HCT116 (cell line): ENCODE results near the gene RP9. TPM values are rescaled to one million over a fixed set of nuclear protein-coding genes. Genes with fewer than 3 reads are reported as not detected.
A peak's percentile ranks its signal among the peaks of the same experiment; 100 is the strongest.

Experiments used
- ATAC-seq: fragments of 200-7000 bp; cut with Tn5 transposase; 2 replicates; pipeline ENCODE4 v1.9.1; 2020; ENCODE audit warnings: mild to moderate bottlenecking, moderate library complexity
- Bru-seq: library from RNA; stranded (reverse); fragments of 400-500 nt; gene quantifications from one replicate; lab custom pipeline; 2021; lab: Mats Ljungman, UMichigan
- BruChase-seq, 2 experiments: library from RNA; stranded (reverse); fragments of 400-500 nt; gene quantifications; one replicate each; lab custom pipeline; 2021; lab: Mats Ljungman, UMichigan
- BruUV-seq: library from RNA; stranded (reverse); fragments of 400-500 nt; replicated peaks from 2 replicates; lab custom pipeline; 2021; lab: Mats Ljungman, UMichigan
- CTCF ChIA-PET: fragments of 300-600 bp; sonication (Branson Sonifier 250); formaldehyde crosslinking; loops from one replicate; lab custom pipeline; 2021; ENCODE audit warnings: antibody characterized with exemption; lab: Charles Lee
- POLR2A ChIA-PET: fragments of 300-600, 350-600 bp; sonication (Branson Sonifier 250); formaldehyde crosslinking; loops from one replicate; lab custom pipeline; 2021; ENCODE audit warnings: antibody characterized with exemption; lab: Charles Lee
- RAD21 ChIA-PET, 2 experiments: fragments of 300-600 bp; sonication (Branson Sonifier 250); formaldehyde crosslinking; loops; one replicate each; lab custom pipeline; 2023; ENCODE audit warnings: low total read pairs in 2 of 2; ENCODE audit not compliant: uncharacterized antibody in 2 of 2, unreplicated experiment in 2 of 2, low non-redundant PET in 1 of 2; lab: Charles Lee
- DNase-seq: peaks from one replicate; pipeline ENCODE4 v3.0.0-alpha.2; 2010; ENCODE audit warnings: low read depth, low spot score
- H2AFZ ChIP-seq: fragments of 200-600 bp; shearing (Covaris generic), sonication (generic); 2 replicates; pipeline ENCODE4 v1.6.1; 2017; ENCODE audit warnings: low read depth, mixed run types, mixed read lengths, antibody characterized with exemption, low read length; ENCODE audit not compliant: poor library complexity, severe bottlenecking
- H3K27ac ChIP-seq: 2 replicates; pipeline ENCODE4 v1.5.1; 2012; ENCODE audit warnings: low read depth, low read length
- H3K27me3 ChIP-seq: fragments of 200-600 bp; sonication (generic); 2 replicates; pipeline ENCODE4 v1.6.1; 2016; ENCODE audit warnings: mixed run types, low read length, mixed read lengths; ENCODE audit not compliant: insufficient read depth
- H3K36me3 ChIP-seq, 2 experiments: fragments of 200-500 bp in 1 of 2; fragments of 200-600 bp in 1 of 2; sonication (Bioruptor generic) in 1 of 2; sonication (generic) in 1 of 2; 2 replicates each; pipeline versions ENCODE4 v1.5.1 to v1.6.1; 2014 to 2016; ENCODE audit warnings: low read length in 2 of 2, inconsistent platforms in 1 of 2, mixed read lengths in 1 of 2, mixed run types in 1 of 2; ENCODE audit not compliant: insufficient read depth in 2 of 2, control insufficient read depth in 1 of 2
- H3K4me1 ChIP-seq, 2 experiments: fragments of 200-600 bp in 1 of 2; sonication (generic) in 1 of 2; 2 replicates each; pipeline versions ENCODE4 v1.5.1 to v1.6.1; 2012 to 2017; ENCODE audit warnings: low read length in 2 of 2, inconsistent platforms in 1 of 2, mild to moderate bottlenecking in 1 of 2, mixed read lengths in 1 of 2, mixed run types in 1 of 2, moderate library complexity in 1 of 2; ENCODE audit not compliant: insufficient read depth in 2 of 2, control insufficient read depth in 1 of 2
- H3K4me2 ChIP-seq: fragments of 200-600 bp; sonication (generic); 2 replicates; pipeline ENCODE4 v1.6.1; 2017; ENCODE audit warnings: mixed run types, low read length, mixed read lengths
- H3K4me3 ChIP-seq, 2 experiments: fragments of 200-600 bp in 1 of 2; sonication (generic) in 1 of 2; replicated peaks in 1 of 2; 2 replicates each; pipeline ENCODE4 v1.5.1; 2011 to 2016; ENCODE audit warnings: low read length in 2 of 2, control low read depth in 1 of 2, low read depth in 1 of 2, mild to moderate bottlenecking in 1 of 2, mixed read lengths in 1 of 2, mixed run types in 1 of 2
- H3K79me2 ChIP-seq: fragments of 200-600 bp; sonication (generic); 2 replicates; pipeline ENCODE4 v1.6.1; 2017; ENCODE audit warnings: mild to moderate bottlenecking, mixed run types, low read length, moderate library complexity, mixed read lengths; ENCODE audit not compliant: insufficient read depth
- H3K9ac ChIP-seq: fragments of 200-600 bp; sonication (generic); 2 replicates; pipeline ENCODE4 v1.6.1; 2016; ENCODE audit warnings: low read length, mixed read lengths
- H3K9me2 ChIP-seq: fragments of 200-600 bp; sonication (generic), shearing (Covaris generic); 2 replicates; pipeline ENCODE4 v1.6.1; 2017; ENCODE audit warnings: mixed run types, mild to moderate bottlenecking, moderate library complexity; ENCODE audit not compliant: insufficient read depth
- H3K9me3 ChIP-seq, 2 experiments: fragments of 200-500 bp in 1 of 2; fragments of 200-600 bp in 1 of 2; sonication (Bioruptor generic) in 1 of 2; sonication (generic) in 1 of 2; 2 replicates each; pipeline ENCODE4 v1.6.1; 2014 to 2017; ENCODE audit warnings: low read length in 2 of 2, mixed read lengths in 2 of 2, inconsistent platforms in 1 of 2, low read depth in 1 of 2, mild to moderate bottlenecking in 1 of 2, mixed run types in 1 of 2, moderate library complexity in 1 of 2; ENCODE audit not compliant: control insufficient read depth in 1 of 2, insufficient read depth in 1 of 2
- H4K20me1 ChIP-seq: fragments of 200-600 bp; sonication (generic), shearing (Covaris generic); 2 replicates; pipeline ENCODE4 v1.6.1; 2017; ENCODE audit warnings: mixed run types, mild to moderate bottlenecking, moderate library complexity; ENCODE audit not compliant: insufficient read depth
- CEBPB ChIP-seq: IDR thresholded peaks from 2 replicates; pipeline ENCODE4 v1.6.1; 2012; ENCODE audit warnings: low read depth
- EZH2 ChIP-seq: fragments of 200-600 bp; sonication (generic); IDR thresholded peaks from 2 replicates; pipeline ENCODE4 v1.6.1; 2017; ENCODE audit warnings: antibody characterized with exemption, mixed run types
- EZH2phosphoT487 ChIP-seq: fragments of 200-600 bp; IDR thresholded peaks from 2 replicates; pipeline ENCODE4 v1.6.1; 2018; ENCODE audit warnings: antibody characterized with exemption, borderline replicate concordance
- FOSL1 ChIP-seq: IDR thresholded peaks from 2 replicates; pipeline ENCODE4 v1.6.1; 2012; ENCODE audit warnings: low read depth
- JUND ChIP-seq: IDR thresholded peaks from 2 replicates; pipeline ENCODE4 v1.6.1; 2012
- POLR2A ChIP-seq: IDR thresholded peaks from 2 replicates; pipeline ENCODE4 v1.7.0; 2011; ENCODE audit warnings: borderline replicate concordance; ENCODE audit not compliant: insufficient read depth, insufficient read length; ENCODE audit errors: extremely low read depth
- POLR2AphosphoS5 ChIP-seq: IDR thresholded peaks from 2 replicates; pipeline ENCODE4 v1.6.1; 2011; ENCODE audit warnings: mild to moderate bottlenecking, low read depth, low read length, moderate library complexity
- RAD21 ChIP-seq: IDR thresholded peaks from 2 replicates; pipeline ENCODE4 v1.6.1; 2012; ENCODE audit warnings: low read depth, mild to moderate bottlenecking
- SP1 ChIP-seq: IDR thresholded peaks from 2 replicates; pipeline ENCODE4 v1.6.1; 2012; ENCODE audit warnings: low read depth
- TCF7L2 ChIP-seq: IDR thresholded peaks from 2 replicates; pipeline ENCODE4 v1.7.0; 2011; ENCODE audit warnings: borderline replicate concordance, inconsistent platforms; ENCODE audit not compliant: insufficient read depth, insufficient read length; ENCODE audit errors: extremely low read depth
- ZFX ChIP-seq: fragments of 450-650 bp; IDR thresholded peaks from 2 replicates; pipeline ENCODE4 v1.6.1; 2017
- ZNF274 ChIP-seq: fragments of 200-500 bp; sonication (Bioruptor generic); IDR thresholded peaks from 2 replicates; pipeline ENCODE4 v1.6.1; 2014; ENCODE audit warnings: mild to moderate bottlenecking, low read depth, low read length, inconsistent platforms
- intact Hi-C: fragments of 100-400 bp; cut with micrococcal nuclease; formaldehyde crosslinking; loops from 2 replicates; pipeline ENCODE4 v1.10.0; 2022
- long read RNA-seq: library from polyadenylated mRNA; unstranded; transcript quantifications from one replicate; pipeline ENCODE4 v2.0.0, GENCODE V29; 2021; ENCODE audit not compliant: unreplicated experiment
- polyA plus RNA-seq: library from polyadenylated mRNA; unstranded; fragments of >200 nt; gene quantifications from 2 replicates; pipeline ENCODE4 v1.2.1, GENCODE V29; 2012; ENCODE audit warnings: missing spikeins
- total RNA-seq: library from RNA; stranded (reverse); gene quantifications from one replicate; pipeline ENCODE4 v1.2.1, GENCODE V29; 2021; ENCODE audit not compliant: unreplicated experiment
- TF ChIP-seq, protein P1 (sequence below): IDR thresholded peaks from 2 replicates; pipeline ENCODE4 v1.6.1; 2011; ENCODE audit warnings: mild to moderate bottlenecking, low read length, moderate library complexity; ENCODE audit not compliant: insufficient replicate concordance; ENCODE audit errors: extremely low read depth
- TF ChIP-seq, protein P2 (sequence below): IDR thresholded peaks from 2 replicates; pipeline ENCODE4 v1.6.1; 2012; ENCODE audit warnings: low read depth
- TF ChIP-seq, protein P3 (sequence below), 3 experiments: fragments of 200-600 bp in 1 of 3; sonication (generic) in 1 of 3; IDR thresholded peaks in 2 of 3; conservative IDR thresholded peaks in 1 of 3; 2 replicates each; pipeline ENCODE4 v1.5.1; 2012 to 2017; ENCODE audit warnings: low read depth in 2 of 3, low read length in 2 of 3, antibody characterized with exemption in 1 of 3, borderline replicate concordance in 1 of 3, control low read depth in 1 of 3, mild to moderate bottlenecking in 1 of 3, mixed read lengths in 1 of 3, mixed run types in 1 of 3, moderate library complexity in 1 of 3; ENCODE audit not compliant: insufficient read depth in 1 of 3

RP9 gene, protein sequence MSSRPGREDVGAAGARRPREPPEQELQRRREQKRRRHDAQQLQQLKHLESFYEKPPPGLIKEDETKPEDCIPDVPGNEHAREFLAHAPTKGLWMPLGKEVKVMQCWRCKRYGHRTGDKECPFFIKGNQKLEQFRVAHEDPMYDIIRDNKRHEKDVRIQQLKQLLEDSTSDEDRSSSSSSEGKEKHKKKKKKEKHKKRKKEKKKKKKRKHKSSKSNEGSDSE
- total RNA-seq (14.2 TPM), Bru-seq, nascent RNA (percentile 81 among the genes with signal in this experiment), BruChase-seq, experiment 1, labeled RNA remaining after a 6-hour chase (percentile 64 among the genes with signal in this experiment), BruChase-seq, experiment 2, labeled RNA remaining after a 2-hour chase (percentile 70 among the genes with signal in this experiment)
- polyA plus RNA-seq: 22.2 and 26.9 TPM in 2 replicates
- long read RNA-seq, transcript RP9-201 (6 exons, 1,121 nt): major isoform, 21 of 29 reads
- long read RNA-seq, partial matches to known transcripts: 5 of 29 reads
- long read RNA-seq, other reads (novel, unspliced or antisense): 3 of 29 reads

DNA sequence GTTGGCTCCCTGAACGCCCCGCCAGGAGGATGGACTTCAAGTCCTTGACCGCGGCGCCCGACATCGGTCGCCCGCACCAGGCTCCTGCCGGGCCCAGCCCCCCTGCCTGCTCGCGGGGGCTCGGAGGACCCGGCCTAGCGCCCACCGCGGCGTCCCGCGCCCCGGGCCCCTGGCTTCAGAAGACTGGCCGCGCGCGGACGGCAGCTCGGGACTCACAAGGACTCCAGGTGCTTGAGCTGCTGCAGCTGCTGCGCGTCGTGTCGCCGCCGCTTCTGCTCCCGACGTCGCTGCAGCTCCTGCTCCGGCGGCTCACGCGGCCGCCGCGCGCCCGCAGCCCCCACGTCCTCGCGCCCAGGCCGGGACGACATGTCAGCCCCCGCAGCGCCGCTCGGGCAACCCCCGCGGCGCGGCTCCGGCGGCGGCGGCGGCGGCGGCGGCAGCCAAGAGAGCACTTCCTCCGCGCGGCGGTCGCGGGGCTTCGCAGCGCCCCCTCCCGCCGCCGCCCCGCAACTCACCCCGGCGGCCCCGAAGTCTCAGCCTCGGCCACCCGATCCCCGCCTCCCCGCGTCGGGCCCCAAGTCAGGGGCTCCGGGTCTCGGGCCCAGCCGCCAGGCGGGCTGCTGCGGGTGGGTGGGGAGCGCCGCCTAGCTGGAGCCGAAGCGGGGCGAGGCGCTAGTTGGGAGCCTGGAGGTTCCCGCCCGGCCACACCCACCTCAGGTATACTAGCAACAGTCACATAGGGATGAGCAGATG lies at the start of gene RP9:
RP9 (minus strand) TSS at position 400 of the 753 bp plus-strand sequence; CDS start at position 368, 32 bp downstream.
- Histone ChIP-seq H3K79me2 (peaks cover 49% of the 10 kb centered on the region), H3K9me3 (no peaks in the 10 kb centered on the region), H3K36me3 (no peaks in the 10 kb centered on the region), H3K9me2 (no peaks in the 10 kb centered on the region), H2AFZ (peak within 1 kb of the TSS; percentile 97), H3K4me1 (peaks cover 4 to 24% of the 10 kb centered on the region in 2 experiments; a peak in 3 of 4 replicates), H3K4me3 (peak within 1 kb of the TSS; percentile 79 to 90), H3K9ac (peak within 1 kb of the TSS; percentile 80), H3K27me3 (no peaks in the 10 kb centered on the region), H4K20me1 (peaks cover 8% of the 10 kb centered on the region; the same call in 1 of the 2 replicates), H3K27ac (peak within 1 kb of the TSS; percentile 91), H3K4me2 (peak within 1 kb of the TSS; percentile 94)
- intact Hi-C loops: loop anchor here (2.0 to 10.0 kb wide), 6 partner anchors 47 to 604 kb away; partner anchors contain the start of genes KBTBD2 and NT5C3A
- DNase-seq: peak; percentile 57
- ChIA-PET POLR2A (no interaction called here), CTCF (interaction anchor here (1.0 to 3.8 kb wide), 5 partner anchors 9 to 345 kb away, joined by 3 to 28 read pairs (median 3); no protein-coding TSS in a partner anchor), RAD21 (interaction anchor here in 1 of 2 experiments (1.4 kb wide), 1 partner anchor 344 kb away, joined by 7 read pairs; no protein-coding TSS in a partner anchor)
- peak; percentile 87 for ATAC-seq
- BruUV-seq: no TSS peak
- TF ChIP-seq, protein P1, sequence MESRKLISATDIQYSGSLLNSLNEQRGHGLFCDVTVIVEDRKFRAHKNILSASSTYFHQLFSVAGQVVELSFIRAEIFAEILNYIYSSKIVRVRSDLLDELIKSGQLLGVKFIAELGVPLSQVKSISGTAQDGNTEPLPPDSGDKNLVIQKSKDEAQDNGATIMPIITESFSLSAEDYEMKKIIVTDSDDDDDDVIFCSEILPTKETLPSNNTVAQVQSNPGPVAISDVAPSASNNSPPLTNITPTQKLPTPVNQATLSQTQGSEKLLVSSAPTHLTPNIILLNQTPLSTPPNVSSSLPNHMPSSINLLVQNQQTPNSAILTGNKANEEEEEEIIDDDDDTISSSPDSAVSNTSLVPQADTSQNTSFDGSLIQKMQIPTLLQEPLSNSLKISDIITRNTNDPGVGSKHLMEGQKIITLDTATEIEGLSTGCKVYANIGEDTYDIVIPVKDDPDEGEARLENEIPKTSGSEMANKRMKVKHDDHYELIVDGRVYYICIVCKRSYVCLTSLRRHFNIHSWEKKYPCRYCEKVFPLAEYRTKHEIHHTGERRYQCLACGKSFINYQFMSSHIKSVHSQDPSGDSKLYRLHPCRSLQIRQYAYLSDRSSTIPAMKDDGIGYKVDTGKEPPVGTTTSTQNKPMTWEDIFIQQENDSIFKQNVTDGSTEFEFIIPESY: no peak
- TF ChIP-seq POLR2AphosphoS5: peak; percentile 70
- TF ChIP-seq ZNF274: no peak
- TF ChIP-seq RAD21: peak; percentile 57
- TF ChIP-seq, protein P2, sequence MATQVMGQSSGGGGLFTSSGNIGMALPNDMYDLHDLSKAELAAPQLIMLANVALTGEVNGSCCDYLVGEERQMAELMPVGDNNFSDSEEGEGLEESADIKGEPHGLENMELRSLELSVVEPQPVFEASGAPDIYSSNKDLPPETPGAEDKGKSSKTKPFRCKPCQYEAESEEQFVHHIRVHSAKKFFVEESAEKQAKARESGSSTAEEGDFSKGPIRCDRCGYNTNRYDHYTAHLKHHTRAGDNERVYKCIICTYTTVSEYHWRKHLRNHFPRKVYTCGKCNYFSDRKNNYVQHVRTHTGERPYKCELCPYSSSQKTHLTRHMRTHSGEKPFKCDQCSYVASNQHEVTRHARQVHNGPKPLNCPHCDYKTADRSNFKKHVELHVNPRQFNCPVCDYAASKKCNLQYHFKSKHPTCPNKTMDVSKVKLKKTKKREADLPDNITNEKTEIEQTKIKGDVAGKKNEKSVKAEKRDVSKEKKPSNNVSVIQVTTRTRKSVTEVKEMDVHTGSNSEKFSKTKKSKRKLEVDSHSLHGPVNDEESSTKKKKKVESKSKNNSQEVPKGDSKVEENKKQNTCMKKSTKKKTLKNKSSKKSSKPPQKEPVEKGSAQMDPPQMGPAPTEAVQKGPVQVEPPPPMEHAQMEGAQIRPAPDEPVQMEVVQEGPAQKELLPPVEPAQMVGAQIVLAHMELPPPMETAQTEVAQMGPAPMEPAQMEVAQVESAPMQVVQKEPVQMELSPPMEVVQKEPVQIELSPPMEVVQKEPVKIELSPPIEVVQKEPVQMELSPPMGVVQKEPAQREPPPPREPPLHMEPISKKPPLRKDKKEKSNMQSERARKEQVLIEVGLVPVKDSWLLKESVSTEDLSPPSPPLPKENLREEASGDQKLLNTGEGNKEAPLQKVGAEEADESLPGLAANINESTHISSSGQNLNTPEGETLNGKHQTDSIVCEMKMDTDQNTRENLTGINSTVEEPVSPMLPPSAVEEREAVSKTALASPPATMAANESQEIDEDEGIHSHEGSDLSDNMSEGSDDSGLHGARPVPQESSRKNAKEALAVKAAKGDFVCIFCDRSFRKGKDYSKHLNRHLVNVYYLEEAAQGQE: no peak
- no peak for TF ChIP-seq SP1
- TF ChIP-seq EZH2phosphoT487: no peak
- peak; percentile 59 for TF ChIP-seq POLR2A
- peak; percentile 85 for TF ChIP-seq ZFX
- TF ChIP-seq JUND: no peak
- TF ChIP-seq EZH2: no peak
- no peak for TF ChIP-seq CEBPB
- no peak for TF ChIP-seq FOSL1
- TF ChIP-seq, protein P3, sequence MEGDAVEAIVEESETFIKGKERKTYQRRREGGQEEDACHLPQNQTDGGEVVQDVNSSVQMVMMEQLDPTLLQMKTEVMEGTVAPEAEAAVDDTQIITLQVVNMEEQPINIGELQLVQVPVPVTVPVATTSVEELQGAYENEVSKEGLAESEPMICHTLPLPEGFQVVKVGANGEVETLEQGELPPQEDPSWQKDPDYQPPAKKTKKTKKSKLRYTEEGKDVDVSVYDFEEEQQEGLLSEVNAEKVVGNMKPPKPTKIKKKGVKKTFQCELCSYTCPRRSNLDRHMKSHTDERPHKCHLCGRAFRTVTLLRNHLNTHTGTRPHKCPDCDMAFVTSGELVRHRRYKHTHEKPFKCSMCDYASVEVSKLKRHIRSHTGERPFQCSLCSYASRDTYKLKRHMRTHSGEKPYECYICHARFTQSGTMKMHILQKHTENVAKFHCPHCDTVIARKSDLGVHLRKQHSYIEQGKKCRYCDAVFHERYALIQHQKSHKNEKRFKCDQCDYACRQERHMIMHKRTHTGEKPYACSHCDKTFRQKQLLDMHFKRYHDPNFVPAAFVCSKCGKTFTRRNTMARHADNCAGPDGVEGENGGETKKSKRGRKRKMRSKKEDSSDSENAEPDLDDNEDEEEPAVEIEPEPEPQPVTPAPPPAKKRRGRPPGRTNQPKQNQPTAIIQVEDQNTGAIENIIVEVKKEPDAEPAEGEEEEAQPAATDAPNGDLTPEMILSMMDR (IDR thresholded peaks at IDR 0.05 in 2 of 3, conservative IDR thresholded peaks at IDR 0.05 in 1 of 3; ENCODE audit: borderline replicate concordance in 1 of 3, insufficient read depth in 1 of 3, low read depth in 2 of 3, low read length in 2 of 3): peak in 2 of 3 experiments; percentile 39 to 43; a peak in 5 of 6 replicates
- peak; percentile 54 for TF ChIP-seq TCF7L2
